DMS 273 (cell line): ENCODE results near the gene PUS10.
"Not testable (repeated sequence)": the region's sequence is repeated elsewhere in the genome, so short reads cannot be mapped to it uniquely, and the experiment has no call there.

ENCODE experiments used
- DNase-seq: peaks from one replicate; lab custom pipeline; 2025; ENCODE audit not compliant: unreplicated experiment; lab: John Stamatoyannopoulos, UW

The PUS10 gene, protein sequence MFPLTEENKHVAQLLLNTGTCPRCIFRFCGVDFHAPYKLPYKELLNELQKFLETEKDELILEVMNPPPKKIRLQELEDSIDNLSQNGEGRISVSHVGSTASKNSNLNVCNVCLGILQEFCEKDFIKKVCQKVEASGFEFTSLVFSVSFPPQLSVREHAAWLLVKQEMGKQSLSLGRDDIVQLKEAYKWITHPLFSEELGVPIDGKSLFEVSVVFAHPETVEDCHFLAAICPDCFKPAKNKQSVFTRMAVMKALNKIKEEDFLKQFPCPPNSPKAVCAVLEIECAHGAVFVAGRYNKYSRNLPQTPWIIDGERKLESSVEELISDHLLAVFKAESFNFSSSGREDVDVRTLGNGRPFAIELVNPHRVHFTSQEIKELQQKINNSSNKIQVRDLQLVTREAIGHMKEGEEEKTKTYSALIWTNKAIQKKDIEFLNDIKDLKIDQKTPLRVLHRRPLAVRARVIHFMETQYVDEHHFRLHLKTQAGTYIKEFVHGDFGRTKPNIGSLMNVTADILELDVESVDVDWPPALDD

GRCh38 chr2:61017556-61018317, at the start of gene PUS10, which contains the start of gene PEX13:
Gene PUS10 (minus strand): TSS chr2:61018255. CDS start chr2:61011890, 6,365 bp downstream.
Gene PEX13 (plus strand): TSS chr2:61017720. CDS start chr2:61017760, 40 bp downstream.
- peak; percentile 92 for DNase-seq

GRCh38 chr2:61065714-61066709, 48.0 kb upstream of the PUS10 start, which contains the start of gene SANBR:
Gene SANBR (plus strand): TSS chr2:61065871. CDS start chr2:61070351, 4,480 bp downstream.
- peak; percentile 96 for DNase-seq

DNA sequence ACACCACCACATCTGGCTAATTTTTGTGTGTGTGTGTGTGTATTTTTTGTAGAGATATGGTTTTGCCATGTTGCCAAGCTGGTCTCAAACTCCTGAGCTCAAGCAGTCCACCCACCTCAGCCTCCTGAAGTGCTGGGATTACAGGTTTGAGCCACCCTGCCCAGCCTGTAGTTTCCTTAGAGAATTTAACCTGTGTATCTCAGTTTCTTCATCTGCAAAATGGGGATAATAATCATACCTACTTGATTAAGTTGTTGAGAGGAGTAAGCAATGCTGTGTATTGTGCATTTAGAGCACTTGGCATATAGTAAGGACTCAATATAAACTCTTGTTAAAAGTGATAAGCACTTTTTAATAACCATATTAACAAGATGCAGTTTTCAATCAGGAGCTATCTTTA, 41.3 kb upstream of the PUS10 start:
- no peak for DNase-seq

- no peak for DNase-seq
Measured at GRCh38 chr2:61057562-61057961, 39.5 kb upstream of the PUS10 start.

DNA sequence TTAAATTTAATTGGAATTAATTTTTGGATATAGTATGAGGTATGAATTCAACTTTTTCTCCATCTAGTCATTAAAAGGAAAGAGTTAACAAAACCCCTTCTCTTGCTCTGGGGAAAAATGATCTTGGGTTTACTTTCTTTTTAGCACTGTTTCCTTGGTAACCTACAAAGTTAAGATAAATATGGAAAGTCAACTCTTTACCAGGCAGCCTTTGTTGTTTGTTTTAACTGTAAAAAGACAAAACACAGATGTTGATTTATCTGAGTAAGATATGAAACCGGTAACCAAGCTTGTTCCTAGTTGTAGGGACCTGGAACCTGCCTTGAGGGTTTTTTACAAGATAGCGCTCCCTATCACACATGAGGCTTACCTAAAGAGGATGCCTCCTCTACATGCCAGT, 37.5 kb upstream of the PUS10 start:
- no peak for DNase-seq

DNA sequence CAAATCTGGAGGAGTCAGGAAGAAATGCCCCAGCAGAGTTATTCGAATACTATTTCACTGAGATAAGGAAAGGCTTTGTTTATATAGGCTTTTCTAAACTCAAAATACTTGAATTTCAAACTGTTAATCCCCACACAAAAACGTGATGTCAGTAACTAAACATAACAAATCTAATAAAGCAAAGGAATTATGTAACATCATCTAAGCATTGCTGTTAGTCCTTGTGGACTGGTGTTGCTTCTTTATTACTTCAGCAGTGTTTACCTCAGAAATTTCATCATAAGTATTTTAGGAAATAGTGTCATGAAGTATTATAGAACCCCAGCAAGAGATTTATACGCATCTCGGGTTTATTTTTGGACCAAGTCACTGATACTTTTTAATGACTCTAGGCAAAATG, 27.9 kb upstream of the PUS10 start:
- no peak for DNase-seq

- no peak for DNase-seq
Measured at GRCh38 chr2:61045226-61045625, 27.2 kb upstream of the PUS10 start.

DNA sequence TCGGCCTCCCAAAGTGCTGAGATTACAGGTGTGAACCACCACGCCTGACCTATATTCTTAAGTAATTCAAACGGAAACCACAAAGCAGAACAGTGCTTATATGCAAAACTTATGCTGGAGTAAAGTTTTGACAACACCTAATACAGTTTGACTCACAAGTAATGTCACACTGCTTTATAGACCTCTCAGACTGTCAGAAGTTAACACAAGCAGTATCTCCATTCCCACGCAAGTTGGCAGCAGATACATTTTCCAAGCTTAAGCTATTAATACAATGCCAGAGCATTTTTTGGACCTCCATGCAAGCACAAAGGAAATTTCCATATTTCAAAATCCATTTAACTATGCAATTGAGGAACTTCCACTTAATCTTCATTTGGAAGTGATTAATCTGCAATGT, 26.6 kb upstream of the PUS10 start:
- DNase-seq, result no peak

DNA sequence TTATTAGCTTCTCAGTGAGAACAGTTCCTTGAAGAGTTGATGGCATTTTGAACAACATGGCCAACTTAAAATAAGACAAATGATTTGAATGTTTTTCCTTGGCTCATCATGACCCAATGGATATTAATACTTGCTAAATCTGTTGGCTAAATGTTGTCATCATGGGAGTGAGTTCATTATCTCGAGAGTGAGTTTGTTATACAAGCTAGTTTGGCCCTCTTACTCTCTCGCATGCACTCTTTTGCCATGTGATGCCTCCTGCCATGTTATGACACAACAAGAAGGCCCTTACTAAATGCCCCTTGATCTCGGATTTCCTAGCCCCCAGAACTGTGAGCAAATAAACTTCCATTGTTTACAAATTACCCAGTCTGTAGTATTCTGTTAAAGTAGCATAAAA, 24.8 kb upstream of the PUS10 start:
- no peak for DNase-seq

GRCh38 chr2:61036643-61037042, 18.6 kb upstream of the PUS10 start:
- DNase-seq, result not testable (repeated sequence)

GRCh38 chr2:61034592-61034991, 16.5 kb upstream of the PUS10 start:
- DNase-seq, result not testable (repeated sequence)

GRCh38 chr2:61029533-61029932, 11.5 kb upstream of the PUS10 start:
- DNase-seq, result no peak

GRCh38 chr2:61023670-61024069, 5.6 kb upstream of the PUS10 start:
- DNase-seq, result no peak

DNA sequence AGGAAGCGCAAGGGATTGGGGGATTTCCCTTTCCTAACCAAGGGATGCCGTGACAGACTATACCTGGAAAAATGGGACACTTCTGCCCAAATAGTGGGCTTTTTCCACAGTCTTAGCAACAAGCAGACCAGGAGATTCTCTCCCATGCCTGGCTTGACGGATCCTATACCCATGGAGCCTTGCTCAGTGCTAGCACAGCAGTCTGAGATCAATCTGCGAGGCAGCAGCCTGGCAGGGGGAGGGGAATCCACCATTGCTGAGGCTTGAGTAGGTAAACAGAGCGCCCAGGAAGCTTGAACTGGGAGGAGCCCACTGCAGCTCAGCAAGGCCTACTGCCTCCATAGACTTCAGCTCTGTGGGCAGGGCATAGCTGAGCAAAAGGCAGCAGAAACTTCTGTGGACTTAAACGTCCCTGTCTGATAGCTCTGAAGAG, 3.2 kb upstream of the PUS10 start:
- DNase-seq, result no peak

- DNase-seq, result no peak
Measured at GRCh38 chr2:61018798-61019197, 743 bp upstream of the PUS10 start.

- DNase-seq, result no peak
Measured at GRCh38 chr2:61018318-61018755, 282 bp upstream of the PUS10 start.

DNA sequence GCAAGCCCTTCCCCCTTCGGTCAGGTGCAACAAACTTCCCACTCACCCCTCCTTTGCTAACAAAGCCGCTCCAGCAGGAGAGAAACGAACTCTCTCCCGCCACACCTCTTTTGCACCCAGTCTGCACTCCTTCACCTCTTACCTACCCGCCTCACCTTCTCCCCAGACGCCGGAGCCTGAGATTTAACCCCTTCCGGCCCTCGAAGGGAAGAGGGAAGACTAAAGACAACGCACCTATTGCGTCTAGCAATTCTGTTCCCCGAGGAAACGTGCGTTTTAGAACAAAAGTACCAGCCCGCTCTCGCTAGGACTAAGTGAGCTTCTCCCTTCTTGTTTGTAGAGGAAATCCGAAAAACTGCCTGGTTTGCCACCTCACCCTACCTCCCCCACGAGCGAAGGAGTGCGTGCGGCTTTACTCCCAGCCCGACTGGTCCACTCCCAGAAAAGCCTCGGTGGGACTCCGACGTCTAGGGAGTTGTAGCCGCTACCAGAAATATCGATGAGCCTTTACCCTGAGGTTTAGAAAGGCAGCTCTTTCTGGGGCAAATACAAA, 976 bp downstream of the PUS10 start:
- peak; percentile 94 for DNase-seq

GRCh38 chr2:61016392-61017002, 1.6 kb downstream of the PUS10 start:
- DNase-seq, result peak; percentile 44

- DNase-seq, result no peak
Measured at GRCh38 chr2:61015976-61016375, 2.1 kb downstream of the PUS10 start.

DNA sequence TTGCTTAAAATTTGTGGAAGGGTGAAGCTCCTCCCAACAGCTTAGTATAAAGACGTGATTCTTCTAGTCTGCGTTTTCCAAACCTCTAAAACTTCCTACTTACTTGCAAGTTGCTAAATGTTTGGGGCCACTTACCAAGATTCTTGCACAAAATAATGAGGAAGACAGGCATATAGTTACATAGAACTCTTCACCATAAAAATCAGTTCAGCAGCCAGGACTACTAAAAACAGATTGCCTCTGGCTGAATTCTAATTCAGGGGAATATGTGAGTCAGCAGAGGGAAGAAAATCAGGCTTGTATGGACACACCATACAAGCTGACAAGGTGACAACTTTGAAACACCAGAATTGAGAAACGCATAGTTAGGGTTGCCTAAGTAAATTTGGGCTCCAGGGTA, 3.3 kb downstream of the PUS10 start:
- no peak for DNase-seq
